Upper lobe of left lung (tissue), 6 donors: ENCODE measurements around the gene BMI1. TPM values are rescaled to one million over a fixed set of nuclear protein-coding genes. Genes with fewer than 3 reads are reported as not detected.
A peak's percentile ranks its signal among the peaks of the same experiment; 100 is the strongest.

Source experiments
- ATAC-seq, 2 donors: fragments of 200-7000 bp; cut with Tn5 transposase; one replicate each; pipeline ENCODE4 v1.9.1; 2022; ENCODE audit warnings: mild to moderate bottlenecking in 2 of 2, moderate library complexity in 2 of 2; ENCODE audit not compliant: low FRiP score in 2 of 2
- DNase-seq, 2 donors: peaks; one replicate each; pipeline ENCODE4 v3.0.0-alpha.2; 2019 to 2020
- H3K27ac ChIP-seq, 4 donors: fragments of 200-600 bp; sonication (generic); one replicate each; pipeline ENCODE4 v1.5.1; 2016 to 2019
- H3K27me3 ChIP-seq, 4 donors: fragments of 200-600 bp; sonication (generic); one replicate each; pipeline ENCODE4 v1.5.1; 2017 to 2019
- H3K36me3 ChIP-seq, 4 donors: fragments of 200-600 bp; sonication (generic); one replicate each; pipeline ENCODE4 v1.5.1; 2016 to 2019
- H3K4me1 ChIP-seq, 4 donors: fragments of 200-600 bp; sonication (generic); one replicate each; pipeline ENCODE4 v1.5.1; 2018 to 2019
- H3K4me3 ChIP-seq, 4 donors: fragments of 200-600 bp; sonication (generic); one replicate each; pipeline ENCODE4 v1.5.1; 2017 to 2019; ENCODE audit warnings: mild to moderate bottlenecking in 2 of 4, moderate library complexity in 1 of 4
- H3K9me3 ChIP-seq, 4 donors: fragments of 200-600 bp; sonication (generic); one replicate each; pipeline ENCODE4 v1.5.1; 2018 to 2019
- EP300 ChIP-seq, 4 donors: sonication (generic); formaldehyde crosslinking; IDR thresholded peaks; one replicate each; pipeline ENCODE4 v1.5.1; 2017; ENCODE audit warnings: antibody characterized with exemption in 4 of 4, control low read depth in 2 of 4
- POLR2A ChIP-seq, 4 donors: fragments of 450-650 bp; IDR thresholded peaks; one replicate each; pipeline ENCODE4 v1.5.1; 2016 to 2017; ENCODE audit warnings: antibody characterized with exemption in 4 of 4, mild to moderate bottlenecking in 2 of 4
- POLR2AphosphoS5 ChIP-seq, 2 donors: sonication (generic); formaldehyde crosslinking; IDR thresholded peaks; one replicate each; pipeline ENCODE4 v1.5.1; 2017; ENCODE audit warnings: antibody characterized with exemption in 2 of 2
- WGBS, 2 donors: methylation state at CpG; one replicate each; pipeline ENCODE4 v1.1.5; 2017 to 2018; 5-methylcytosine and 5-hydroxymethylcytosine counted together
- total RNA-seq, 6 donors: library from RNA; depleted of rRNA in 4 of 6; stranded (reverse); fragments of >200 nt in 4 of 6; gene quantifications; one replicate each; pipeline versions ENCODE4 v1.1.0 to v1.2.1, GENCODE V29; 2016 to 2021
- TF ChIP-seq, protein P1 (sequence below), 6 experiments: fragments of 450-650 bp in 4 of 6; fragments of 200-600 bp in 2 of 6; sonication (generic) in 2 of 6; IDR thresholded peaks; one replicate each; pipeline ENCODE4 v1.5.1; 2016 to 2019; ENCODE audit warnings: antibody characterized with exemption in 6 of 6
- donor health status: DM: no; HTN: no; CAD: no; lungs with moderate emphysema.
- donor health status: DM: no; HTN: yes; CAD: no; lungs with severe emphysema.

BMI1 gene
- total RNA-seq, 6 donors from 2014 or later = 13.0 to 73.3 (median 41.5) TPM

DNA sequence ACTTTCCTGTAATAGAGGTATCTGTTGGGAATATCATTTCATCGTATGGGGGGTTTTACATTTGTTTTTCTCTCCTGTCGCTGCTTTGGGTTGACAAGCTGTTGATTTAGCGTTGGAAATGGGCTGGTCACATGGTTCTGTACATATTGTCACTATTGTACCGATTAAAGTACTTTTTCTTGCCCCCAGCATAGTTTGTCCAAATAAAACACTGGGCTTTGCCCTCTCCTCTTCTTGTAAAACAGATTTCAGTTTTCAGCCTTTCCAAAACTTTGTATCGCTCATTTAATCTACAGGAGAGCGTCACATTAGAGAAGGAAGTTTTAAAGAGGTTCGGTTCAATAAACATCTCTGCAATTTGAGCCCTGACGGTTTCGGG lies 4.0 kb downstream of the BMI1 start:
- WGBS, 2 donors = 3 to 5% methylated on average over 9 of the region's 9 CpGs
- TF ChIP-seq EP300 (IDR thresholded peaks at IDR 0.05) (no peak), POLR2A (IDR thresholded peaks at IDR 0.05) (no peak), POLR2AphosphoS5 (IDR thresholded peaks at IDR 0.05) (no peak)
- TF ChIP-seq, protein P1, sequence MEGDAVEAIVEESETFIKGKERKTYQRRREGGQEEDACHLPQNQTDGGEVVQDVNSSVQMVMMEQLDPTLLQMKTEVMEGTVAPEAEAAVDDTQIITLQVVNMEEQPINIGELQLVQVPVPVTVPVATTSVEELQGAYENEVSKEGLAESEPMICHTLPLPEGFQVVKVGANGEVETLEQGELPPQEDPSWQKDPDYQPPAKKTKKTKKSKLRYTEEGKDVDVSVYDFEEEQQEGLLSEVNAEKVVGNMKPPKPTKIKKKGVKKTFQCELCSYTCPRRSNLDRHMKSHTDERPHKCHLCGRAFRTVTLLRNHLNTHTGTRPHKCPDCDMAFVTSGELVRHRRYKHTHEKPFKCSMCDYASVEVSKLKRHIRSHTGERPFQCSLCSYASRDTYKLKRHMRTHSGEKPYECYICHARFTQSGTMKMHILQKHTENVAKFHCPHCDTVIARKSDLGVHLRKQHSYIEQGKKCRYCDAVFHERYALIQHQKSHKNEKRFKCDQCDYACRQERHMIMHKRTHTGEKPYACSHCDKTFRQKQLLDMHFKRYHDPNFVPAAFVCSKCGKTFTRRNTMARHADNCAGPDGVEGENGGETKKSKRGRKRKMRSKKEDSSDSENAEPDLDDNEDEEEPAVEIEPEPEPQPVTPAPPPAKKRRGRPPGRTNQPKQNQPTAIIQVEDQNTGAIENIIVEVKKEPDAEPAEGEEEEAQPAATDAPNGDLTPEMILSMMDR (IDR thresholded peaks at IDR 0.05) = no peak
- Histone ChIP-seq H3K4me3 (peak overlapping the region; percentile 61 to 73 (median 68)), H3K36me3 (peaks cover 0 to 31% (median 16%) of the 10 kb centered on the region in 4 donors), H3K4me1 (peaks cover 24 to 40% (median 38%) of the 10 kb centered on the region in 4 donors), H3K27me3 (peaks cover 0 to 3% (median 1%) of the 10 kb centered on the region in 4 donors), H3K9me3 (no peaks in the 10 kb centered on the region), H3K27ac (peak overlapping the region in 2 of 4 donors; percentile 30 to 84)
- ATAC-seq (no peak), DNase-seq (no peak)

DNA sequence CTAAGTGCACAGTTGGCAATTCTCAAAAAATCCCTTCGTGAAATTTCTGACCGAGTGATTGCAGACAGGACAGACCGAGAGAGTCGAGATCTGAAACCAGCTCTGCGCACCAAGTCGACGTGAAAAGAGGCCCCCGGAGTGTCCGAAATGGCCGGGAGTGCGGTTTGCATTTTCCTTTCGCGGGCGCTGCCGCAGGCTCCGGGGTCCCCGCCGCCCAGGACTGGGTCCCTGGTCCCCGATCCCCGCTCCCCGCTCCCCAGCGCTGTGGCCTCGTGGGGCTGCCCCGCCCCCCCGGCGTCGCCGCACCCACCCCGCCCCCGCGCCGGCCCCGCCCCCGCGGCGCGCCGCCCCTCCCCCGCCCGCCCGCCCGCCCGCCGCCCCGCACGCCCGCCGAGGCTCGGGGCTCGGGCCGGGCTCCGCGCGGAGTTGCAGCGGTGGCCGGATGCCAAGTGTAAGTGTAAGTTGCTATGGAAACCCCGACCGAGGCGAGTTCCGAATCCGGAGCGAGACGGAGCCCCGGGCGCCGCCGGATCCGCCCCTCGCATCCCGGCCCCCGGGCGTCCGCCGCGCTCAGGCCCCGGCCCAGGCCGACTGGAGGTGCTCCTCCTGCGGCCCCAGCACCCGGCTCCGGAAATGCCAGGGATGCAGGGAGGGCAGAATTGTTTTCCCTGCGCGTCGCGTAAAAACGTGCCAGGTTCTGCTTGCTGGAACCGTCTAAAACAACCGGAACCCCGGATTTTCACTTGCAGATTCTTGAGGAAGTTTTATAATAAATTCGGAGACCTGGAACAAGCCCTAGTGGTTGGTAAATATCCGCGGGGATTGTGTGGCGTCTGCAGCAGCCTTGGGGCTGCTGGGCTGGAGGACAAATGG lies 4.6 kb downstream of the BMI1 start:
- Histone ChIP-seq H3K9me3 (no peaks in the 10 kb centered on the region), H3K27ac (peak overlapping the region; percentile 37 to 84 (median 60)), H3K4me1 (peaks cover 23 to 36% (median 35%) of the 10 kb centered on the region in 4 donors), H3K36me3 (peaks cover 0 to 37% (median 17%) of the 10 kb centered on the region in 4 donors), H3K27me3 (peaks cover 0 to 3% (median 1%) of the 10 kb centered on the region in 4 donors), H3K4me3 (peak overlapping the region; percentile 61 to 73 (median 68))
- TF ChIP-seq POLR2A (IDR thresholded peaks at IDR 0.05) = peak in 1 of 4 donors; percentile 19
- TF ChIP-seq, protein P1 (IDR thresholded peaks at IDR 0.05) = peak in 1 of 6 experiments; percentile 17
- TF ChIP-seq EP300 (IDR thresholded peaks at IDR 0.05) = no peak
- TF ChIP-seq POLR2AphosphoS5 (IDR thresholded peaks at IDR 0.05) = peak in 1 of 2 donors; percentile 16
- peak; percentile 73 to 93 for DNase-seq
- peak; percentile 68 to 75 for ATAC-seq
- 1 to 8% methylated on average over 13 to 25 of the region's 92 CpGs for WGBS, 2 donors

DNA sequence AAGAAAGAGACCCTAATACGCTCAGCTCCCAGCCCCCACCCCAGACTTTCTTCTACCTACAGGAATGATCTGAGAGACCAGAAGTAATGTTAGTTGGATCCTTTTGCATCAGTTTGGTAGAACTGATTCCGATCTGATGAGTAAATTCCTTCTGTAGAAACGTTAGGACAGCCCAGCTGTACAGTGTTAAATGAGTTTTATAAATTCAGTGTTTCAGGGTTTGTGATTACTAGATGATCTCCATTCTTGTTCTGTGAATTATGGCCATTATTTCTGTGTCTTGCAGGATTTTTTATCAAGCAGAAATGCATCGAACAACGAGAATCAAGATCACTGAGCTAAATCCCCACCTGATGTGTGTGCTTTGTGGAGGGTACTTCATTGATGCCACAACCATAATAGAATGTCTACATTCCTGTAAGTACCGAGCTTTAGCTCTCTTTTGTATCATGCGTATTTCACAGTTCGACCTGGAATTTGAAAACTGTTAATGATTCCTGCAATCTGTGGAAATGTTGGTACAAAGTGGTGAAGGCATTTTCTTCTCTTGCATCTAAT lies 5.3 kb downstream of the BMI1 start:
- peaks cover 0 to 3% (median 1%) of the 10 kb centered on the region in 4 donors for H3K27me3 ChIP-seq
- 70% methylated on average over 8 of the region's 8 CpGs for WGBS, 2 donors
- H3K9me3 ChIP-seq = no peaks in the 10 kb centered on the region
- peaks cover 23 to 36% (median 35%) of the 10 kb centered on the region in 4 donors for H3K4me1 ChIP-seq
- DNase-seq (no peak), ATAC-seq (no peak)
- TF ChIP-seq, protein P1 (IDR thresholded peaks at IDR 0.05) = no peak
- no peak for TF ChIP-seq POLR2AphosphoS5 (IDR thresholded peaks at IDR 0.05)
- TF ChIP-seq POLR2A (IDR thresholded peaks at IDR 0.05) = no peak
- TF ChIP-seq EP300 (IDR thresholded peaks at IDR 0.05) = no peak
- peaks cover 0 to 37% (median 17%) of the 10 kb centered on the region in 4 donors for H3K36me3 ChIP-seq
- peak overlapping the region; percentile 47 to 73 (median 68) for H3K4me3 ChIP-seq
- peak overlapping the region in 3 of 4 donors; percentile 37 to 84 (median 65) for H3K27ac ChIP-seq

DNA sequence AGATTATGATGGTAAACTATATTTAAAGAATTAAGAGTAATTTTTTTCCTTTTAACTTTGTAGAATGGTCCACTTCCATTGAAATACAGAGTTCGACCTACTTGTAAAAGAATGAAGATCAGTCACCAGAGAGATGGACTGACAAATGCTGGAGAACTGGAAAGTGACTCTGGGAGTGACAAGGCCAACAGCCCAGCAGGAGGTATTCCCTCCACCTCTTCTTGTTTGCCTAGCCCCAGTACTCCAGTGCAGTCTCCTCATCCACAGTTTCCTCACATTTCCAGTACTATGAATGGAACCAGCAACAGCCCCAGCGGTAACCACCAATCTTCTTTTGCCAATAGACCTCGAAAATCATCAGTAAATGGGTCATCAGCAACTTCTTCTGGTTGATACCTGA lies 8.3 kb downstream of the BMI1 start:
- no peak for DNase-seq
- Histone ChIP-seq H3K36me3 (peaks cover 0 to 37% (median 17%) of the 10 kb centered on the region in 4 donors), H3K4me1 (peaks cover 19 to 31% (median 22%) of the 10 kb centered on the region in 4 donors), H3K4me3 (no peak overlapping the region), H3K27me3 (peaks cover 0 to 4% (median 2%) of the 10 kb centered on the region in 4 donors), H3K9me3 (peaks cover 0 to 4% (median 0%) of the 10 kb centered on the region in 4 donors), H3K27ac (no peak overlapping the region)
- TF ChIP-seq, protein P1 (IDR thresholded peaks at IDR 0.05) = no peak
- TF ChIP-seq POLR2AphosphoS5 (IDR thresholded peaks at IDR 0.05) (no peak), POLR2A (IDR thresholded peaks at IDR 0.05) (no peak), EP300 (IDR thresholded peaks at IDR 0.05) (no peak)
- 94 to 96% methylated on average over 3 of the region's 3 CpGs for WGBS, 2 donors
- ATAC-seq = no peak
